Transverse colon (tissue), 4 donors: ENCODE measurements around the gene SLC6A8. TPM values are rescaled to one million over a fixed set of nuclear protein-coding genes. Genes with fewer than 3 reads are reported as not detected.

Experiments
- DNase-seq: peaks from one replicate; pipeline ENCODE4 v3.0.0-alpha.2; 2019
- H3K27ac ChIP-seq, 4 donors: fragments of 200-600 bp; sonication (generic); 2 replicates each; pipeline ENCODE4 v1.5.1; 2016 to 2018; ENCODE audit warnings: inconsistent platforms in 4 of 4
- H3K27me3 ChIP-seq: fragments of 200-600 bp; sonication (generic); 2 replicates; pipeline ENCODE4 v1.5.1; 2017; ENCODE audit warnings: inconsistent platforms
- H3K36me3 ChIP-seq, 4 donors: fragments of 200-600 bp; sonication (generic); 2 replicates each; pipeline ENCODE4 v1.5.1; 2017 to 2019; ENCODE audit warnings: inconsistent platforms in 4 of 4
- H3K4me1 ChIP-seq, 4 donors: fragments of 200-600 bp; sonication (generic); 2 replicates each; pipeline ENCODE4 v1.5.1; 2017 to 2020; ENCODE audit warnings: inconsistent platforms in 4 of 4
- H3K4me3 ChIP-seq, 4 donors: fragments of 200-600 bp; sonication (generic); 1 replicate in 1 of 4; 2 replicates in 3 of 4; pipeline versions ENCODE4 v1.5.1 to v1.6.1; 2017 to 2019; ENCODE audit warnings: inconsistent platforms in 4 of 4
- H3K9me3 ChIP-seq, 2 donors: fragments of 200-600 bp; sonication (generic); 2 replicates each; pipeline ENCODE4 v1.5.1; 2017 to 2019; ENCODE audit warnings: inconsistent platforms in 2 of 2
- EP300 ChIP-seq: sonication (generic); formaldehyde crosslinking; IDR thresholded peaks from one replicate; pipeline ENCODE4 v1.6.1; 2017; ENCODE audit warnings: antibody characterized with exemption, low read depth
- POLR2A ChIP-seq: fragments of 450-650 bp; IDR thresholded peaks from one replicate; pipeline ENCODE4 v1.6.1; 2016; ENCODE audit warnings: antibody characterized with exemption, mild to moderate bottlenecking, moderate library complexity
- POLR2AphosphoS5 ChIP-seq, 3 donors: sonication (generic); formaldehyde crosslinking; IDR thresholded peaks; one replicate each; pipeline ENCODE4 v1.6.1; 2016; ENCODE audit warnings: antibody characterized with exemption in 3 of 3
- WGBS, 2 donors: methylation state at CpG; one replicate each; pipeline ENCODE4 v1.1.5; 2018; ENCODE audit warnings: low coverage in 1 of 2; 5-methylcytosine and 5-hydroxymethylcytosine counted together
- in situ Hi-C, 4 donors: fragments of 200-750 bp; cut with MboI; loops; one replicate each; pipeline versions ENCODE4 v1.15.0 to v1.15.1; 2017; ENCODE audit warnings: low sequenced_read_pairs in 3 of 4, low pct_ligation_motif_present in 1 of 4, low pct_unique_long_range_greater_than_20kb in 1 of 4
- intact Hi-C: fragments of 100-400 bp; cut with DNase I; formaldehyde crosslinking; loops from one replicate; pipeline ENCODE4 v1.15.1; 2023; ENCODE audit warnings: low total_unique reads
- total RNA-seq, 4 donors: library from RNA; depleted of rRNA; stranded (reverse); fragments of >200 nt; gene quantifications; one replicate each; pipeline ENCODE4 v1.1.0, GENCODE V29; 2016
- TF ChIP-seq, protein P1 (sequence below), 5 experiments: fragments of 200-600 bp in 3 of 5; fragments of 450-650 bp in 2 of 5; sonication (generic) in 3 of 5; IDR thresholded peaks; 1 replicate in 2 of 5; 2 replicates in 3 of 5; pipeline ENCODE4 v1.5.1; 2016 to 2017; ENCODE audit warnings: antibody characterized with exemption in 5 of 5, inconsistent platforms in 3 of 5, mild to moderate bottlenecking in 2 of 5, moderate library complexity in 1 of 5

Gene SLC6A8
- total RNA-seq, 4 donors from 2014 or later = 61.1 to 332 (median 197) TPM

DNA sequence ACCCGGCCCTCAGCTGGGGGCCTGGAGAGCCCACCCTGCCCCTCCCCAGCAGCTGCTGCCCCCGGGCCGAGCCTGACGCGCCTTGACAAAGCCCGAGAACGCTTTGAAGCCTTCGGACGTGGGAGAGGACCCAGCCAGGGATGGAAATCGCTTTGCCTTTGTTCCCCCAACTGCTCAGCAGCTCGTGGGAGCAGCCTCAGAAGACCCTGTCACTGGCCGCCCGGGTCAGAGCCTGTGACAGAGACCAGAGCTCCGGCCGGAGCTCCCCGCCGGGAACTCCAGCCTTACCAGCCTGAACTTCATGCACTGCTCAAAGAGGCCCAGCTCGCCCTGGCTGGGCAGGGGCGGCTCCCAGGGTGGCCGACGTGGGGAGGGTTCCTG, 2.6 kb upstream of the SLC6A8 start:
- in situ Hi-C loops = no loop called here
- H3K4me1 ChIP-seq = peaks cover 0 to 14% (median 9%) of the 10 kb centered on the region in 4 donors
- DNase-seq = no peak
- TF ChIP-seq POLR2AphosphoS5 (IDR thresholded peaks at IDR 0.05) (no peak), POLR2A (no peak), EP300 (no peak)
- TF ChIP-seq, protein P1, sequence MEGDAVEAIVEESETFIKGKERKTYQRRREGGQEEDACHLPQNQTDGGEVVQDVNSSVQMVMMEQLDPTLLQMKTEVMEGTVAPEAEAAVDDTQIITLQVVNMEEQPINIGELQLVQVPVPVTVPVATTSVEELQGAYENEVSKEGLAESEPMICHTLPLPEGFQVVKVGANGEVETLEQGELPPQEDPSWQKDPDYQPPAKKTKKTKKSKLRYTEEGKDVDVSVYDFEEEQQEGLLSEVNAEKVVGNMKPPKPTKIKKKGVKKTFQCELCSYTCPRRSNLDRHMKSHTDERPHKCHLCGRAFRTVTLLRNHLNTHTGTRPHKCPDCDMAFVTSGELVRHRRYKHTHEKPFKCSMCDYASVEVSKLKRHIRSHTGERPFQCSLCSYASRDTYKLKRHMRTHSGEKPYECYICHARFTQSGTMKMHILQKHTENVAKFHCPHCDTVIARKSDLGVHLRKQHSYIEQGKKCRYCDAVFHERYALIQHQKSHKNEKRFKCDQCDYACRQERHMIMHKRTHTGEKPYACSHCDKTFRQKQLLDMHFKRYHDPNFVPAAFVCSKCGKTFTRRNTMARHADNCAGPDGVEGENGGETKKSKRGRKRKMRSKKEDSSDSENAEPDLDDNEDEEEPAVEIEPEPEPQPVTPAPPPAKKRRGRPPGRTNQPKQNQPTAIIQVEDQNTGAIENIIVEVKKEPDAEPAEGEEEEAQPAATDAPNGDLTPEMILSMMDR (IDR thresholded peaks at IDR 0.05) = no peak
- no peaks in the 10 kb centered on the region for H3K36me3 ChIP-seq
- H3K4me3 ChIP-seq = no peak overlapping the region
- H3K27me3 ChIP-seq = no peaks in the 10 kb centered on the region
- intact Hi-C loops = no loop called here
- no peaks in the 10 kb centered on the region for H3K9me3 ChIP-seq
- no peak overlapping the region for H3K27ac ChIP-seq
- 78% methylated on average over 17 of the region's 21 CpGs; no CpG with 5 or more reads in 1 of the 2 donors for WGBS, 2 donors

GRCh38 chrX:153685751-153686696, 1.7 kb upstream of the SLC6A8 start:
- WGBS, 2 donors = 85% methylated on average over 23 of the region's 24 CpGs; no CpG with 5 or more reads in 1 of the 2 donors
- Histone ChIP-seq H3K27me3 (no peaks in the 10 kb centered on the region), H3K9me3 (no peaks in the 10 kb centered on the region), H3K4me3 (no peak overlapping the region), H3K27ac (no peak overlapping the region), H3K4me1 (peaks cover 0 to 17% (median 10%) of the 10 kb centered on the region in 4 donors), H3K36me3 (no peaks in the 10 kb centered on the region)
- peak; percentile 9 for DNase-seq
- intact Hi-C loops = no loop called here
- TF ChIP-seq EP300 = no peak
- no peak for TF ChIP-seq POLR2AphosphoS5 (IDR thresholded peaks at IDR 0.05)
- no peak for TF ChIP-seq POLR2A
- in situ Hi-C loops = no loop called here

- peak overlapping the region in 1 of 4 donors; percentile 56 for H3K4me3 ChIP-seq
- in situ Hi-C loops (no loop called here), intact Hi-C loops (no loop called here)
- H3K36me3 ChIP-seq = no peaks in the 10 kb centered on the region
- H3K4me1 ChIP-seq = peaks cover 0 to 17% (median 10%) of the 10 kb centered on the region in 4 donors
- TF ChIP-seq POLR2AphosphoS5 (IDR thresholded peaks at IDR 0.05) (no peak), EP300 (no peak), POLR2A (no peak)
- TF ChIP-seq, protein P1 (IDR thresholded peaks at IDR 0.05) = no peak
- H3K9me3 ChIP-seq = no peaks in the 10 kb centered on the region
- DNase-seq = peak; percentile 40
- 74% methylated on average over 6 of the region's 9 CpGs; no CpG with 5 or more reads in 1 of the 2 donors for WGBS, 2 donors
- peak overlapping the region; percentile 67 to 83 (median 80) for H3K27ac ChIP-seq
- no peaks in the 10 kb centered on the region for H3K27me3 ChIP-seq
These were observed 1.0 kb upstream of the SLC6A8 start for GRCh38 chrX:153686711-153687110.

- Histone ChIP-seq H3K4me3 (no peak overlapping the region), H3K36me3 (no peaks in the 10 kb centered on the region), H3K4me1 (peaks cover 0 to 17% (median 10%) of the 10 kb centered on the region in 4 donors), H3K27ac (peak overlapping the region in 1 of 4 donors; percentile 79), H3K27me3 (no peaks in the 10 kb centered on the region), H3K9me3 (no peaks in the 10 kb centered on the region)
- no peak for DNase-seq
- 37% methylated on average over 43 of the region's 69 CpGs; no CpG with 5 or more reads in 1 of the 2 donors for WGBS, 2 donors
- TF ChIP-seq EP300 (no peak), POLR2AphosphoS5 (IDR thresholded peaks at IDR 0.05) (no peak), POLR2A (no peak)
- TF ChIP-seq, protein P1 (IDR thresholded peaks at IDR 0.05) = no peak
- intact Hi-C loops = no loop called here
- in situ Hi-C loops = no loop called here
These were observed 345 bp downstream of the SLC6A8 start for GRCh38 chrX:153688071-153688470.
